ENCODE results near the gene ATP2B2. TPM values are rescaled to one million over a fixed set of nuclear protein-coding genes. Genes with fewer than 3 reads are reported as not detected.
A peak's percentile ranks its signal among the peaks of the same experiment; 100 is the strongest.

The ATP2B2 gene
- total RNA-seq, 1 donor from 2014 or later: 0.13 TPM

GRCh38 chr3:10524270-10524669, 18.9 kb upstream of the ATP2B2 start:
- no peak for DNase-seq (ENCODE audit: extremely low spot score, unreplicated experiment)
- Mint-ChIP-seq H3K9me3 (ENCODE audit: unreplicated experiment) (no peaks in the 10 kb centered on the region), H3K4me1 (ENCODE audit: unreplicated experiment) (no peaks in the 10 kb centered on the region), H3K4me3 (ENCODE audit: unreplicated experiment) (no peak overlapping the region), H3K27ac (ENCODE audit: unreplicated experiment) (no peak overlapping the region), H3K27me3 (ENCODE audit: unreplicated experiment) (peaks cover 62% of the 10 kb centered on the region), H3K36me3 (ENCODE audit: unreplicated experiment) (no peaks in the 10 kb centered on the region)
- TF ChIP-seq, protein P1, sequence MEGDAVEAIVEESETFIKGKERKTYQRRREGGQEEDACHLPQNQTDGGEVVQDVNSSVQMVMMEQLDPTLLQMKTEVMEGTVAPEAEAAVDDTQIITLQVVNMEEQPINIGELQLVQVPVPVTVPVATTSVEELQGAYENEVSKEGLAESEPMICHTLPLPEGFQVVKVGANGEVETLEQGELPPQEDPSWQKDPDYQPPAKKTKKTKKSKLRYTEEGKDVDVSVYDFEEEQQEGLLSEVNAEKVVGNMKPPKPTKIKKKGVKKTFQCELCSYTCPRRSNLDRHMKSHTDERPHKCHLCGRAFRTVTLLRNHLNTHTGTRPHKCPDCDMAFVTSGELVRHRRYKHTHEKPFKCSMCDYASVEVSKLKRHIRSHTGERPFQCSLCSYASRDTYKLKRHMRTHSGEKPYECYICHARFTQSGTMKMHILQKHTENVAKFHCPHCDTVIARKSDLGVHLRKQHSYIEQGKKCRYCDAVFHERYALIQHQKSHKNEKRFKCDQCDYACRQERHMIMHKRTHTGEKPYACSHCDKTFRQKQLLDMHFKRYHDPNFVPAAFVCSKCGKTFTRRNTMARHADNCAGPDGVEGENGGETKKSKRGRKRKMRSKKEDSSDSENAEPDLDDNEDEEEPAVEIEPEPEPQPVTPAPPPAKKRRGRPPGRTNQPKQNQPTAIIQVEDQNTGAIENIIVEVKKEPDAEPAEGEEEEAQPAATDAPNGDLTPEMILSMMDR (IDR thresholded peaks at IDR 0.05): no peak

DNA sequence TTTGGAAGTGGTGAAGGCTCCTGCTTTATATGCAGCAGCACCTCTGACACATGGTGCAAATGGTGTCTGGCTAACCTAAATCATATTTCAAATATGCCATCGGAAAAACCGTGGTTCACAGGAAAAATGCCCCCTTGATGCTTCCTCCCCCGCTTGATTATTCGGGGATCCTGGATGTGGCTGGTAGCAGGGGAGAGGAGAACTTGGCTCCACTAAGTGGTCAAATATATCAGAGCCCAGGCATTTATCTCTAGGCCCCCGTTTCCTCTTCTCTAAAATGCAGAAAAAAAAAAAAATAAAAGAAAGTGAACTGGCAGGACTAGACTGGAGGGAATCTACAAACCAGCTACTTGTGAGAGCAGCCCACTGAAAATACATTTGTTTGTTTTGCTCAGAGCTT, 18.2 kb upstream of the ATP2B2 start:
- H3K36me3 Mint-ChIP-seq (ENCODE audit: unreplicated experiment): no peaks in the 10 kb centered on the region
- H3K27me3 Mint-ChIP-seq (ENCODE audit: unreplicated experiment): peaks cover 55% of the 10 kb centered on the region
- H3K27ac Mint-ChIP-seq (ENCODE audit: unreplicated experiment): no peak overlapping the region
- H3K4me3 Mint-ChIP-seq (ENCODE audit: unreplicated experiment): no peak overlapping the region
- no peaks in the 10 kb centered on the region for H3K9me3 Mint-ChIP-seq (ENCODE audit: unreplicated experiment)
- H3K4me1 Mint-ChIP-seq (ENCODE audit: unreplicated experiment): peaks cover 3% of the 10 kb centered on the region
- TF ChIP-seq, protein P1 (IDR thresholded peaks at IDR 0.05): no peak
- no peak for DNase-seq (ENCODE audit: extremely low spot score, unreplicated experiment)

DNA sequence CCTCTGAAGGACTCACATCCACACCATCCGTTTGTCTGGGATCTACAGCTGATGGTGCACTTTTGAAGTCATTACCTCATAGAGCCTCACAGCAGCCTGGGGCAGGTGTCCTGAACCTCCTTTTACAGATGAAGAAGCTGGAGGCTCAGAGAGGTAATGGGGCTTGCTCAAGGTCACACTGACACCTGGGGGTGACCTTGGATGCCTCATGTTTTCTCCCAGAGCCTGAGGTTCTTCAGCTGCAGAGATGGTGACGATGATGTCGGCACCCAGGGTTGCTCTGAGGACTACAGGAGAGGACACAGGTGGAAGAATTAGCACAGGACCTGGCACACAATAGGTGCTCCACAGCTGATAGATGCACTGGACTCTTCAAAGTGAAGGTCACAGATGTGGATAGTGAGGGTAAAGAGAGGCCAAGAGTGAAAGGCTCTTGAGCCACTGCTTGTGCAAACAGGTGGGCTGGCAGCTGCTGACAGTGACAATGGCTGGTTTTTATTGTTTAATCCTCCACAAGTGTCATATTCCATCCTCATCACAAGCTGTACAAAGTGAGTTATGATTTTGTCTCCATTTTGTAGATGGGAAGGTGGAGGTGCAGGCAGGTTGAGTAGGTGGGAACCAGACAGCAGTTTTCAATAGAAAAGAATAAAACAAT, 17.4 kb upstream of the ATP2B2 start:
- Mint-ChIP-seq H3K9me3 (ENCODE audit: unreplicated experiment) (no peaks in the 10 kb centered on the region), H3K4me1 (ENCODE audit: unreplicated experiment) (peaks cover 5% of the 10 kb centered on the region), H3K27me3 (ENCODE audit: unreplicated experiment) (peaks cover 52% of the 10 kb centered on the region), H3K4me3 (ENCODE audit: unreplicated experiment) (no peak overlapping the region), H3K36me3 (ENCODE audit: unreplicated experiment) (no peaks in the 10 kb centered on the region), H3K27ac (ENCODE audit: unreplicated experiment) (no peak overlapping the region)
- peak; percentile 54 for DNase-seq (ENCODE audit: extremely low spot score, unreplicated experiment)
- TF ChIP-seq, protein P1 (IDR thresholded peaks at IDR 0.05): no peak

- no peak overlapping the region for H3K27ac Mint-ChIP-seq (ENCODE audit: unreplicated experiment)
- H3K27me3 Mint-ChIP-seq (ENCODE audit: unreplicated experiment): peaks cover 51% of the 10 kb centered on the region
- no peak overlapping the region for H3K4me3 Mint-ChIP-seq (ENCODE audit: unreplicated experiment)
- no peaks in the 10 kb centered on the region for H3K36me3 Mint-ChIP-seq (ENCODE audit: unreplicated experiment)
- H3K4me1 Mint-ChIP-seq (ENCODE audit: unreplicated experiment): peaks cover 5% of the 10 kb centered on the region
- TF ChIP-seq, protein P1 (IDR thresholded peaks at IDR 0.05): no peak
- peak; percentile 40 for DNase-seq (ENCODE audit: extremely low spot score, unreplicated experiment)
- H3K9me3 Mint-ChIP-seq (ENCODE audit: unreplicated experiment): no peaks in the 10 kb centered on the region
Measured at GRCh38 chr3:10521772-10522441, 16.5 kb upstream of the ATP2B2 start.

DNA sequence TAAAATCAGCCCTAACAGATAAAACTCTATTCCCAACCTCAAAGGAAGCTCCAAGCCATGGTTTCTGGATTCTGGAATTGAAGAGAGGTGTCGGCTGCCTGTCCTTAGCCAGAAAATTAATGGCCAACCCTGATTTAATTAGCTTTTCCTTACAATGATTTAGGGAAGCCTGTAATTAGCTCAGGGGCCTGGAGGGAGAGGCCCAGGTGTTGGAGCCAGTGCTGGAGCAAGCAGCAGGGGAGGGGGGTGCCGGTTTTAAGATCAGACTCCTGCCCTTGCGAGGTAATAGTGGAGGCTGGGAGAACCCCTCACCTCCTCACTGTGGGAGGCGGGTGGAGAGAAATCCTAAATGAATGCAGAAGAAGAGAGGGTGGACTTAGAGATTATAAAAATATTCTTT, 14.7 kb upstream of the ATP2B2 start:
- peaks cover 43% of the 10 kb centered on the region for H3K27me3 Mint-ChIP-seq (ENCODE audit: unreplicated experiment)
- H3K27ac Mint-ChIP-seq (ENCODE audit: unreplicated experiment): no peak overlapping the region
- no peaks in the 10 kb centered on the region for H3K36me3 Mint-ChIP-seq (ENCODE audit: unreplicated experiment)
- peak; percentile 54 for DNase-seq (ENCODE audit: extremely low spot score, unreplicated experiment)
- H3K4me3 Mint-ChIP-seq (ENCODE audit: unreplicated experiment): no peak overlapping the region
- TF ChIP-seq, protein P1 (IDR thresholded peaks at IDR 0.05): no peak
- H3K4me1 Mint-ChIP-seq (ENCODE audit: unreplicated experiment): peaks cover 5% of the 10 kb centered on the region
- H3K9me3 Mint-ChIP-seq (ENCODE audit: unreplicated experiment): no peaks in the 10 kb centered on the region
